ENCODE data around the gene MEOX2.

Gene MEOX2

GRCh38 chr7:15571301-15571878 is 115.1 kb downstream of the MEOX2 start:
- DNase-seq (ENCODE audit: extremely low spot score, insufficient read length, low read depth), result no peak
- FAIRE-seq, result no peak

GRCh38 chr7:15567652-15568051 is 118.8 kb downstream of the MEOX2 start:
- FAIRE-seq, result no peak

DNA sequence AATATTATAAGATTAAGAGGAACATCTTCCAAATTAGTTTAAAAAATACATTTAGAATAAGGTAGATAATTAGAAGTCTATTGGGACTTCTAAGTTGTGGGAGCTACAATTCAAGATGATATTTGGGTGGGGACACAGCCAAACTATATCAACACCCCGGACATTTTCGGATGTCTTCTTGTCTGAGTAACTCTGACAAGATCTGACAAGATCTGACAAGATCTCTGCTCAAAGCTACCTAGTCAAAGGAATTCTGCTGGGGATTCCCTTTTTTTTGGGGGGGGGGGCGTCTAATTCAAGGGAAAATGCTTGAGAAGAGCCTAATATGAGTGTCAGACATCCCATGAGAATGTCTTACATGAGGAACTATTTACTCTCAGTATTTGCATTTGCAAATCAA is 119.4 kb downstream of the MEOX2 start:
- FAIRE-seq (no peak), DNase-seq (ENCODE audit: extremely low spot score, insufficient read length, low read depth) (no peak)

More at GRCh38 chr7:15567652-15568051, 118.8 kb downstream of the MEOX2 start:
- DNase-seq (ENCODE audit: extremely low spot score, insufficient read length, low read depth), result no peak

DNA sequence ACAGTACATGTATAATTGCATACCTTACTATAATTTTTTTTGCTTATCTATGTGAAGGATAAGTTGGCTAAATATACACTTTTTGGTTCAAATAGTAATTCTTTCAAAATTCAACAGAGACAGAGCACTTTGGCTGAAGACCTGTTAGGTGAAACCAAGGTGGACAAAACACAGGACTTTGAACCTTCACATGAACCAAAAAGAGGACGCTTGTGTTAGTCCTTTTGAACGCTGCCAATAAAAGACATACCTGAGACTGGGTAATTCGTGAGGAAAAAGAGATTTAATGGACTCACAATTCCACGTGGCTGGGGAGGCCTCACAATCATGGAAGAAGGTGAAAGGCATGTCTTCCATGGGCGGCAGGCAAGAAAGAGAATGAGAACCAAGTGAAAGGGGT is 120.0 kb downstream of the MEOX2 start:
- DNase-seq (ENCODE audit: extremely low spot score, insufficient read length, low read depth), result no peak
- no peak for FAIRE-seq

- FAIRE-seq, result no peak
- no peak for DNase-seq (ENCODE audit: extremely low spot score, insufficient read length, low read depth)
Observed at GRCh38 chr7:15561835-15562234, 124.6 kb downstream of the MEOX2 start, which contains the start of gene AGMO. AGMO (minus strand) TSS chr7:15562015.

Measured in GM18507 (cell line).